CD4-positive, CD25-positive, alpha-beta regulatory T cell (primary cell): ENCODE data around the gene SLFN12L. TPM values are rescaled to one million over a fixed set of nuclear protein-coding genes. Genes with fewer than 3 reads are reported as not detected.

Source experiments
- ATAC-seq, 2 donors: fragments of 150-1000 bp; cut with Tn5 transposase; one replicate each; pipeline ENCODE4 v1.10.0; 2021; ENCODE audit warnings: low read depth in 2 of 2, moderate number of reproducible peaks in 2 of 2, moderate library complexity in 1 of 2
- DNase-seq, 3 donors: peaks; one replicate each; pipeline versions ENCODE4 v3.0.0 to v3.0.0-alpha.2; 2012 to 2022; ENCODE audit warnings: mixed read lengths in 1 of 3
- H3K27ac ChIP-seq: one replicate; pipeline ENCODE4 v1.7.0; 2013; ENCODE audit warnings: mild to moderate bottlenecking, low read length; ENCODE audit not compliant: insufficient read depth, poor library complexity, severe bottlenecking
- H3K27me3 ChIP-seq: one replicate; pipeline ENCODE4 v1.7.0; 2013; ENCODE audit warnings: low read length; ENCODE audit not compliant: control insufficient read depth, insufficient read depth
- H3K36me3 ChIP-seq: one replicate; pipeline ENCODE4 v1.7.0; 2013; ENCODE audit warnings: mild to moderate bottlenecking, low read length, moderate library complexity; ENCODE audit not compliant: control insufficient read depth, insufficient read depth
- H3K4me1 ChIP-seq: 2 replicates; pipeline ENCODE4 v1.7.0; 2013; ENCODE audit warnings: mild to moderate bottlenecking, low read length; ENCODE audit not compliant: insufficient read depth, control insufficient read depth, poor library complexity, severe bottlenecking
- H3K4me3 ChIP-seq: one replicate; pipeline ENCODE4 v1.7.0; 2013; ENCODE audit warnings: low read depth, mild to moderate bottlenecking, low read length, moderate library complexity
- H3K9me3 ChIP-seq, 2 experiments: 1 replicate in 1 of 2; 2 replicates in 1 of 2; pipeline ENCODE4 v1.7.0; 2013; ENCODE audit warnings: low read length in 2 of 2, mild to moderate bottlenecking in 1 of 2, moderate library complexity in 1 of 2; ENCODE audit not compliant: control insufficient read depth in 2 of 2
- H3K27ac Mint-ChIP-seq, 3 donors: one replicate each; pipeline ENCODE4 v1.8.0; 2020 to 2022; ENCODE audit warnings: mild to moderate bottlenecking in 3 of 3, mixed read lengths in 3 of 3, moderate library complexity in 2 of 3
- H3K27me3 Mint-ChIP-seq: one replicate; pipeline ENCODE4 v1.8.0; 2022; ENCODE audit warnings: mild to moderate bottlenecking, mixed read lengths
- H3K36me3 Mint-ChIP-seq: one replicate; pipeline ENCODE4 v1.8.0; 2020; ENCODE audit warnings: mixed read lengths
- H3K4me1 Mint-ChIP-seq, 4 donors: one replicate each; pipeline ENCODE4 v1.8.0; 2020 to 2022; ENCODE audit warnings: mixed read lengths in 4 of 4, mild to moderate bottlenecking in 1 of 4
- H3K4me3 Mint-ChIP-seq, 4 donors: one replicate each; pipeline ENCODE4 v1.8.0; 2020 to 2022; ENCODE audit warnings: mild to moderate bottlenecking in 4 of 4, mixed read lengths in 4 of 4, moderate library complexity in 3 of 4
- H3K9me3 Mint-ChIP-seq, 7 donors: one replicate each; pipeline ENCODE4 v1.8.0; 2020 to 2022; ENCODE audit warnings: mixed read lengths in 7 of 7, mild to moderate bottlenecking in 3 of 7, moderate library complexity in 2 of 7
- polyA plus RNA-seq, 4 donors: library from polyadenylated mRNA; unstranded; fragments of 300-500 nt; fragmentation: Illumina TruSeq; gene quantifications; one replicate each; pipeline ENCODE4 v1.2.3, GENCODE V29; 2021
- total RNA-seq: library from RNA; stranded (reverse); gene quantifications from one replicate; pipeline ENCODE4 v1.2.3, GENCODE V29; 2022

SLFN12L gene
- 105 TPM for total RNA-seq
- polyA plus RNA-seq: 10 to 100 TPM; 12.7 to 14.6 (median 13.4) TPM

- peak within 1 kb of the TSS; percentile 97 for H3K4me3 ChIP-seq
- H3K27me3 Mint-ChIP-seq: no peaks in the 10 kb centered on the region
Measured at GRCh38 chr17:35537601-35538141, at the start of gene SLFN12L. TSS of gene SLFN12L (minus strand) at chr17:35537678. CDS start at chr17:35522364, 15,314 bp downstream.

GRCh38 chr17:35586569-35587073 is 49.1 kb upstream of the SLFN12L start:
- H3K4me3 Mint-ChIP-seq: peak overlapping the region; percentile 89 to 99 (median 98)
- Histone ChIP-seq H3K27me3 (no peaks in the 10 kb centered on the region), H3K4me1 (peaks cover 36% of the 10 kb centered on the region), H3K36me3 (no peaks in the 10 kb centered on the region), H3K27ac (peak overlapping the region; percentile 91), H3K9me3 (no peaks in the 10 kb centered on the region), H3K4me3 (peak overlapping the region; percentile 93)
- no peak for DNase-seq
- peaks cover 12 to 43% (median 27%) of the 10 kb centered on the region in 4 donors for H3K4me1 Mint-ChIP-seq
- H3K36me3 Mint-ChIP-seq: peaks cover 3% of the 10 kb centered on the region
- peak overlapping the region; percentile 98 to 100 (median 100) for H3K27ac Mint-ChIP-seq
- H3K27me3 Mint-ChIP-seq: peaks cover 12% of the 10 kb centered on the region
- no peak for ATAC-seq
- no peaks in the 10 kb centered on the region for H3K9me3 Mint-ChIP-seq

More at GRCh38 chr17:35537601-35538141, at the start of gene SLFN12L:
- no peaks in the 10 kb centered on the region for H3K9me3 Mint-ChIP-seq
- H3K9me3 ChIP-seq: no peaks in the 10 kb centered on the region
- H3K36me3 ChIP-seq: no peaks in the 10 kb centered on the region
- peaks cover 85% of the 10 kb centered on the region for H3K4me1 ChIP-seq
- H3K4me3 Mint-ChIP-seq: peak within 1 kb of the TSS; percentile 89 to 98 (median 94)
- peak within 1 kb of the TSS; percentile 87 to 100 (median 94) for H3K27ac Mint-ChIP-seq
- H3K27me3 ChIP-seq: no peaks in the 10 kb centered on the region
- peaks cover 15% of the 10 kb centered on the region for H3K36me3 Mint-ChIP-seq
- DNase-seq (peak in 2 of 3 donors; percentile 34 to 95), ATAC-seq (peak; percentile 69 to 71)
- H3K27ac ChIP-seq: peak within 1 kb of the TSS; percentile 86
- peaks cover 31 to 67% (median 48%) of the 10 kb centered on the region in 4 donors for H3K4me1 Mint-ChIP-seq

- no peaks in the 10 kb centered on the region for H3K9me3 ChIP-seq
- no peak overlapping the region for H3K4me3 ChIP-seq
- DNase-seq (no peak), ATAC-seq (no peak)
- H3K4me1 ChIP-seq: peaks cover 28% of the 10 kb centered on the region
- peaks cover 12% of the 10 kb centered on the region for H3K27me3 Mint-ChIP-seq
- H3K27ac Mint-ChIP-seq: no peak overlapping the region
- H3K4me3 Mint-ChIP-seq: peak overlapping the region in 1 of 4 donors; percentile 55
- H3K27me3 ChIP-seq: no peaks in the 10 kb centered on the region
- peaks cover 11 to 30% (median 21%) of the 10 kb centered on the region in 4 donors for H3K4me1 Mint-ChIP-seq
- H3K36me3 ChIP-seq: no peaks in the 10 kb centered on the region
- no peak overlapping the region for H3K27ac ChIP-seq
- peaks cover 0 to 1% (median 0%) of the 10 kb centered on the region in 7 donors for H3K9me3 Mint-ChIP-seq
- H3K36me3 Mint-ChIP-seq: peaks cover 3% of the 10 kb centered on the region
Measured at GRCh38 chr17:35584061-35584460, 46.6 kb upstream of the SLFN12L start.

DNA sequence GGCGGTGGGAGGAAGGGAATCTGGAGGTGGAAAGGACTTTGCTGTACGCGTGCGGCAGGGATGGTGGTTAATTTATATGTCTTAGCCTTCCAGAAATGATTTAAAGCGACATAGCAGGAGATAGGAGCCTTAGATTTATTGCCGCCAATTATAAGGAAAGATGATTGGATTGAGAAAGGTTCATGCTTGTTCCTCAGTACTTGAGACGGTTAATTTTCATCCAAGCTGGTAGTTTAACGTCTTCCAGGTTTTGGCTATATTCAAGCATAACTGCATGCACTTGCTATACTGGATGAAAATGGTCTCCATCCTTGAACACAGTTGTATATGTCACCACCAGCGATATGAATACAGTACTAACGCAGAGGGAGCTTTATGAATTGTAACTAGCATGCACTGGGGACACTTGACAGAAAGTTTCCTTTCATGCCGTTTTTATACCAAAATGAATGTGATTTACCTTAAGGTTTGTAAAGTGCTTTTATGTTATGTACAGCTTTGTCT is 41.5 kb upstream of the SLFN12L start:
- DNase-seq (peak in 2 of 3 donors; percentile 14 to 42), ATAC-seq (no peak)
- peak overlapping the region; percentile 100 for H3K27ac Mint-ChIP-seq
- no peaks in the 10 kb centered on the region for H3K27me3 ChIP-seq
- H3K27ac ChIP-seq: peak overlapping the region; percentile 95
- H3K4me1 Mint-ChIP-seq: peaks cover 17 to 32% (median 23%) of the 10 kb centered on the region in 4 donors
- H3K4me1 ChIP-seq: peaks cover 23% of the 10 kb centered on the region
- peak overlapping the region; percentile 94 for H3K4me3 ChIP-seq
- peaks cover 6% of the 10 kb centered on the region for H3K36me3 Mint-ChIP-seq
- peaks cover 7% of the 10 kb centered on the region for H3K27me3 Mint-ChIP-seq
- H3K36me3 ChIP-seq: peaks cover 11% of the 10 kb centered on the region
- H3K9me3 Mint-ChIP-seq: peaks cover 0 to 1% (median 0%) of the 10 kb centered on the region in 7 donors
- no peaks in the 10 kb centered on the region for H3K9me3 ChIP-seq
- peak overlapping the region; percentile 92 to 100 (median 96) for H3K4me3 Mint-ChIP-seq

GRCh38 chr17:35578197-35578928 is 40.9 kb upstream of the SLFN12L start, which contains the start of gene PEX12:
TSS of gene PEX12 (minus strand) at chr17:35578571. CDS start at chr17:35578021, 550 bp downstream.
- H3K9me3 ChIP-seq: no peaks in the 10 kb centered on the region
- H3K9me3 Mint-ChIP-seq: peaks cover 0 to 1% (median 0%) of the 10 kb centered on the region in 7 donors
- H3K4me1 Mint-ChIP-seq: peaks cover 17 to 32% (median 23%) of the 10 kb centered on the region in 4 donors
- ATAC-seq (peak; percentile 99 to 100), DNase-seq (peak; percentile 86 to 96 (median 90))
- peaks cover 23% of the 10 kb centered on the region for H3K4me1 ChIP-seq
- peaks cover 6% of the 10 kb centered on the region for H3K36me3 Mint-ChIP-seq
- peak within 1 kb of the TSS; percentile 94 for H3K4me3 ChIP-seq
- H3K4me3 Mint-ChIP-seq: peak within 1 kb of the TSS; percentile 92 to 100 (median 96)
- no peaks in the 10 kb centered on the region for H3K27me3 ChIP-seq
- peaks cover 7% of the 10 kb centered on the region for H3K27me3 Mint-ChIP-seq
- H3K27ac ChIP-seq: peak within 1 kb of the TSS; percentile 95
- H3K36me3 ChIP-seq: peaks cover 11% of the 10 kb centered on the region
- H3K27ac Mint-ChIP-seq: peak within 1 kb of the TSS; percentile 100

- ATAC-seq (no peak), DNase-seq (no peak)
- peak overlapping the region; percentile 94 for H3K4me3 ChIP-seq
- H3K9me3 Mint-ChIP-seq: peaks cover 0 to 1% (median 0%) of the 10 kb centered on the region in 7 donors
- H3K4me3 Mint-ChIP-seq: peak overlapping the region; percentile 92 to 100 (median 96)
- H3K27me3 Mint-ChIP-seq: peaks cover 7% of the 10 kb centered on the region
- no peaks in the 10 kb centered on the region for H3K27me3 ChIP-seq
- H3K36me3 ChIP-seq: peaks cover 11% of the 10 kb centered on the region
- H3K36me3 Mint-ChIP-seq: peaks cover 6% of the 10 kb centered on the region
- H3K4me1 Mint-ChIP-seq: peaks cover 17 to 32% (median 23%) of the 10 kb centered on the region in 4 donors
- peaks cover 23% of the 10 kb centered on the region for H3K4me1 ChIP-seq
- peak overlapping the region; percentile 100 for H3K27ac Mint-ChIP-seq
- H3K27ac ChIP-seq: peak overlapping the region; percentile 95
- no peaks in the 10 kb centered on the region for H3K9me3 ChIP-seq
Measured at GRCh38 chr17:35577830-35578196, 40.3 kb upstream of the SLFN12L start.

- ATAC-seq: no peak
- H3K4me3 Mint-ChIP-seq: peak overlapping the region; percentile 42 to 92 (median 65)
- DNase-seq: no peak
- H3K27me3 Mint-ChIP-seq: peaks cover 7% of the 10 kb centered on the region
- no peaks in the 10 kb centered on the region for H3K9me3 ChIP-seq
- H3K36me3 ChIP-seq: peaks cover 11% of the 10 kb centered on the region
- peaks cover 17 to 39% (median 24%) of the 10 kb centered on the region in 4 donors for H3K4me1 Mint-ChIP-seq
- H3K27ac Mint-ChIP-seq: peak overlapping the region in 2 of 3 donors; percentile 78 to 100
- H3K27me3 ChIP-seq: no peaks in the 10 kb centered on the region
- H3K36me3 Mint-ChIP-seq: peaks cover 6% of the 10 kb centered on the region
- H3K4me3 ChIP-seq: no peak overlapping the region
- no peak overlapping the region for H3K27ac ChIP-seq
- no peaks in the 10 kb centered on the region for H3K9me3 Mint-ChIP-seq
- peaks cover 23% of the 10 kb centered on the region for H3K4me1 ChIP-seq
Measured at GRCh38 chr17:35575759-35576158, 38.3 kb upstream of the SLFN12L start.
